CD4-positive, alpha-beta T cell treated with Interferon gamma for 1 hour (primary cell): ENCODE data around the gene REXO1.
"Not testable (repeated sequence)": the region's sequence is repeated elsewhere in the genome, so short reads cannot be mapped to it uniquely, and the experiment has no call there.

Experiments
- DNase-seq: peaks from one replicate; pipeline ENCODE4 v3.0.0-alpha.2; 2020

REXO1 gene

DNA sequence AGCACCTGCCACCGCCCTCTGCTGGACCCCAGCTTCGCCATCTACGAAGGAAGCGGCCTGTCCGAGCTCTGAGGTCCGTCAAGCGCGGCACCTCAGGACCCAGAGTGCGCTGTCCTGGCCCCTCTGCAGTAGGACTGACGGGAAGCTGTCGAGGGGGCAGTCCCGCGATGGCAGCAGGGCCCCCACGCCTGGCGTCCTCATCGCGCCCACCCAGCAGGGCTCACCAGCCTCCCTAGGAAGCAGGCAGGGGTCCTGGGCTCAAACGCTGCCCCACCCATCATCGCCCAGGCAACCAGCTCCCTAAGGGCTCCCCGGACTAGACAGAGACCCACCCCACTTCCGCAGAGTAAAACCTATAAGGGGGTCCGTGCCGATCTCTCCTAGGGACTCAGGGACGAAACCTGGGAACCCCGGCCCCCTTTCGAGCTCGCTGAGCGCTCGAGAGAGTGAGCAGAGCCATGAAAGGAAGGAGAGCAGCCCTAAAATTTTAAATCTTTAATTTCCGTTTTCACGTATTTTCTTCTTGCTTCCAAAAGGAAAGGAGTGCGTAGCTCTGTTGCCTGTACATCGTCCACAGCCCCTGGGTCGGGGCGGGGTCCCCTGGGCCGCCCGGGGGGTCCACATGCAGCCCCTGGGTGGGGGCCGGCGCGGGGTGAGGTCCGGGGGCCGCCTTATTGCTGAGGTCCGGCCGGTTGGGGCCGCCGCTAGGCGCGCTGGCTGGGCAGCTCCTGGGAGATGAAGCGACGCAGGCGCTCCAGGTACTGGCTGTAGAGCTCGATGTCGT is 28.4 kb upstream of the REXO1 start:
- DNase-seq: not testable (repeated sequence)

DNA sequence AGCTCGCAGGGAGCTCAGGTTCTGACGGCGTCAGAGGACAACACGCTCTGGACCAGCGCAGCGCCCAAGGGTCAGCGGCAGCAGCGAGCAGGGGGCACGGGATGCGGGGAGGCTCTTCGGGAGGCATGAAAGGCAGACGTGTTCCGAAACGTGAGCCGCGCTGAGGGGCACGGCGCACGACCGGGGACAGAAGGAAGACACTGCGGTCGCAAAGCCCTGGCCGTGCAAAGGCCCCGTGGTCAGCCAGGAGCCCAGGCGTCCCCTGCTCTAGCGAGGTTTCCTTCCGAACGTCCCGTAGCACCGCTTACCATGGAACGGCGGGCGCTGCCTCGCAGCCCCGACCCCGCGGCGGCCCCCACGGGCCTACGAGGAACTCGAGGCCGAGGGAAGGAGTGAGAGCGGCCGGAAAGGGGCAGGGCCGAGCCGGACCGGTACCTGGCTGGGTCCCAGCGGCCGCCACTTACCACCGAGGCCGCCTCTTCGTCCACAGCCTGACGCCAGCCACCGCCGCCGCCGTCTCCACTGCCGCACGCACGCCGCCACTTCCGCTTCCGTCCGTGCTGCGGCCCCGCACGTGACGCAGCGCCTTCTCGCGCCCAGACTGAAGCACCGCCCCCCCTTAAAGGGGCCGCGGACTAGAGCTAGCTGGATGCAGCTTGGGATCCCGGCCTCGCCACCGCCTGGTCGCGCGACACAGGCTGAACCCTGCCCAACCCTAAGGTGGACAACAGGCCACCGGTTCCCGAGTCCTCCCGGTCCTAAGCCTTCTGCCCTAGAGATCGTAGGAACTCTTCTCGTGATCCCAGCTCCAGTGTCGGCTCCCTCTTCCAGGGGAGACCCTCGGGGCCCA is 27.6 kb upstream of the REXO1 start:
- peak; percentile 86 for DNase-seq

DNA sequence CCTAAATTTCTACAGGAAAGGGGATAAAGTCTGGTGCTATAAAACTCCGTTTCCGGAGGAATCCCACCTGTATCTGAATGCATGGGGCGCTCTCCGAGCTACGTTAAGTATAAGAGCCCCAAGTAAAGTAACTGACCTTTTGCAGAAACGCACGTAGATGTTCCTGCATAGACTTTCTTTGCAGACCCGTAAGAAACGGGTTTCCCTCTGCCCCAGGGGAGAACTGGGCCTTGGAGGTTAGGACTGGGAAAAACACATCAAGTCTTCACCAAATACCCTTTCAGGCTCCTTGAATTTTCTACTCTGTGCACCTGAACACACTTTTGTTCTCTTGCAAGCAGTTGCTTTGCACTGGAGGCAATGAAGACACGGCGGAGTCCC is 27.0 kb upstream of the REXO1 start:
- DNase-seq: not testable (repeated sequence)

DNA sequence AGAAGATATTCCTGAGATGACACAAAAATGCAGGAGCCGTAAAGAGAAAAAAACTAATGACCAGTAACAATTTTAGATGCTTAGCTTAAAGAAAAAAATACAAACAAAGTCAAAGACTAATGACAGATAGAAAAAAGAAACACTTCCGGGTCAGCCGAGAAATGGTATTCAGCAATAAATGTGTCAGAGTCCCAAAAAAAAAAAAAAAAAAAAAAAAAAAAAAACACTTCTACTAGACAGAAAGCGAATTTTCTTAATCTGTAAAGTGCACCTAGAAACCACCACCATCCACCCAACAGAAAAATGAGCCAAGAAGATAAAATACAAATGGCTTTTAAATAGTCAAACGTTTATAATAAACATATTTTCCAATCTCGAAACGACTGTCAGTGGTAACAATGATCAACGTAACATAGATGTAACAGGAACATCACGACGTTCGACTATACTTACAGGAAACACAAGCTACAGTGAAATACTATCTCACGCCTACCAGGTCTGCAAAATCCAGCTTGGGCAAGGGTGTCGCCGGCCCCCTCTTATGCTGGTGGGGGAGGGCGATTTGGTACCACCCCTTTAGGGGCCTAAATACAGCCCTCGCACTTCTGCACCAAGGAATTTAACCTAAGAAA is 26.4 kb upstream of the REXO1 start:
- DNase-seq: no peak

DNA sequence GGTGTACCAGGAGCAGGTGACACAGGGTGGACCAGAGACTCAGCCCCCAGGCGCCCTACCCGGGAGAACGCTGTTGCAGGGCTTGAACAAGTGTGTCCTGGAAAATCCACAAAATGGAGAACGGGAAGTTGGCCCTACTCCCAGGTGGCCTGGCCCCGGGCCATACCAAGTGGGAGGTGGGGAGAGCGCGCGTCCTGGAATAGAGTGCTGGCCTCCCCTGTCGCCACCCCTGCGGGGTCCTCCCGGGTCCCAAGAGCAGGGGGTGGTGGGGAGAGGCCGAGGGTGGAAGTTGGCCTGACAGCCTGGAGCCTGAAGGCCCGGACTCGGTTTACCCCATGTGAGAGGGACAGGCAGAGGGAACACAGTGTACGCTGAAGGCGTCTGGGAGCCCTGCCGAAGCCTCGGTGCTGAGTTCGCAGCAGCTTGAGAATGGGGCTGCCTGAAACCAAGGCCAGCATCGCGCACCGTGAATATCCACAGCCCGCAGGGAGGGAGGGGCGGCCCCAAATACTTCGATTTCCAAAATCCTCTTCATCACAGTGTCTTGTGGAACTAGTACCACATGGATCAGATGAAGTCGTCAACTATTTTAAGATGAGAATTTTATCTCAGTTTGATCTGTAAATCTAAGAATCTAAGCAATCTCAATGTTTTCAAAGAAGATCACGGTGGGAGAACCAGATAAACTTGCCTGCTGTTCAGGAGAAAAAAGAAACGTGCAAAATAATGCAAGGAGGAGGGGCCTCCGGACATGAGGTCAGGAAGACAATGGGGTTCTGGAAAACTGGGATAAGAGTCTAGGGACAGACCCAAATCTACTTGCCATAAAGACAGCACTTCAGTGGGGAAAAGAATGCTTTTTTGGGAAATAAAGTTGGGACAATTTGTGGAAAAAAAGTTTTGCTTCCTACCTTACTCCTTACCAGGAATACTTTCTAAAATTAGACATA is 25.5 kb upstream of the REXO1 start:
- no peak for DNase-seq

DNA sequence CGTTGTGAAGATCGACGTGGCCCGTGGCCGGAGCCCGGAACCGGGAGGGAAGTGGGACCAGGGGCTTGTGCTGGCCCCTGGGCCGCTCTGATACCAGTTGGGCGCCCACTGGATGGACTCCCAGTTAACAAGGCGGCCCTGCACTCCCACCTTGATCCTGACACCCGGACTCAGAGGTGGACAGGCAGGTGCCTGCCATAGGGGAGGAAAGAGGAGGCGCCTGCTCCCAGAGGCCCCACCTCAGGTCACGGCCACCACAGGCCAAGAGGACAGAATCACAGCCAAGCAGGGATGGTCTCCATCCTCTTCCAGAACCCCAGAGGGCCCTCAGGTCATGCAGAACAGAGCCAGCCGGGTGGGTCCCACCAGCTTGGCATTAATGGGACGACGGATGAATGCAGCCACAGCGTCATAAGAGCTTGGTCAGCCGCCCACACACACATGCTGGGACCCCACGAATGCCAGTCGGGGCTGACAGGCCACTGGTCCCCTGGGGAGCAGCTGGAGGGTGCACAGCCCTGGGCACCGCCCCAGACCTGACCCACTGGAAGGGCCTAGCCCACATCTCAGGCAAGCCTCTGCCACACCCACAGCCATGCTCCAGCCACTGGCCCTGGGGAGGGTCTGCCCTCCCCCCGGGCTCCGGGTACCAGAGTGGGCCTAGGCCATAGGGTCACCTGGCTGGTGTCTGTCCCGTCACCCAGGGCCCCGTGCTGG is 24.7 kb upstream of the REXO1 start:
- DNase-seq: no peak

DNA sequence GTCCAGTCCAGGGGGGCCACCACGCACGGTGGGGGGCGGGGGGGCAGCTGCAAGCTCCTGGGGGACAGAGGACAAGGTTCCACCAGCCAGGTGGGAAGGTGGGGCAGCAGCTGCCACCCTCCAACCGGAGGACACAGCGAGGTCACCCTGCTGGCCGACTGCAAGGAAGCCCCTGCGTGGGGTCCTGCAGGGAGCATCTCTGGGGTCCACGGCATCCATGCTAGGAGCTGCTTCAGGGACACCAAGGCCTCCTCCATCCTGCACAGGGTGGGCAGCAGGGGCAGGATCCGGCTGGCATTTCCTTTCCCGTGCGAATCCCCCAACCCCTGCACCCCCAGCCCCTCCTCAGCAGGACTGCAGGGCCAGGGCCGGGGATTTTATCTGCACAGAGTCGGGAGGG is 23.3 kb upstream of the REXO1 start:
- no peak for DNase-seq

DNA sequence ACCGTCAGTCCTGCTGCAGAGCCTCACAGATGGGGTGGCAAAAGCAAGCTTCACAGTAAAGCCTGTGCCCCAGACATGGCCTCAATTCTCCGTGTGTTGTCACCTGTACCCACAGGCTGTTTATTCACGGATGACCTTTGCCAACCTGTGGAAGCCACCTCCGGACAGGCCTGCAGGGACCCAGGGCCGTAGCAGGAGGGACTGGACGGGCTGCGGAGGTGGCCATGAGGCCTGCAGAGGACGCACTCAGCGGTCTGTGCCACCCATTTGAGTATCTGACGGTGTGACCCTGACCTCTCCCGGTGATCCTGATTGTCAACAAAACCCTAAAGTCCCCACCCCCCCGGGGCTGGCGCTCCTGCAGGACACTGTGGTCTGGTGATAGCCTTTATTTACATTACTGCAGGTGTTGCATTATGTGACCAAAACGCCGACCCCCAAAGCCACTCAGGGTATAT is 22.9 kb upstream of the REXO1 start:
- DNase-seq: no peak

DNA sequence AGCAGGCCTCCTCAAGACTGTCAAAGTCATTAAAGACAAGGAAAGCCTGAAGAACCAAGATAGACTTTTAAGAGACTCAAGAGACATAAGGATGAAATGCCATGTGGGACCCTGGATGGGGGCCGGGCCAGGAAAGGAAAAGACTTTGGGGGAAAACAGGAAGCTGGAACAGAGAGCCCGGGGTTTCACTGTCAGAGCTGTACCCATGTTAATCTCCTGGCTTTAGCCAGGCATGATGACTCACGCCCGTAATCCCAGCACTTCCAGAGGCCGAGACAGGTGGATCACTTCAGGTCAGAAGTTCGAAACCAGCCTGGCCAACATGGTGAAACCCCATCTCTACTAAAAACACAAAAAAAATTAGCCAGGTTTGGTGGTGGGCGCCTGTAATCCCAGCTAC is 20.7 kb upstream of the REXO1 start:
- DNase-seq: no peak

DNA sequence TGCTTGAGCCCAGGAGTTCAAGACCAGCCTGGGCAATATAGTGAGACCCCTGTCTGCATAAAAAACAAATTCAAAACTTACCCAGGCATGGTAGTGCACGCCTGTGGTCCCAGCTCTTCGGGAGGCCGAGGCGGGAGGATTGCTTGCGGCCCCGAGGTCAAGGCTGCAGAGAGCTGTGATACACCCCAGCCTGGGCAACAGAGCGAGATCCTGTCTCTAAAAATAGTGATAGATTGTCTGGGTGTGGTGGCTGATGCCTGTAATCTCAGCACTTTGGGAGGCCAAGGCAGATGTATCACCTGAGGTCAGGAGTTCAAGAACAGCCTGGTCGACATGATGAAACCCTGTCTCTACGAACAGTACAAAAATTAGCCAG is 19.1 kb upstream of the REXO1 start:
- no peak for DNase-seq

DNA sequence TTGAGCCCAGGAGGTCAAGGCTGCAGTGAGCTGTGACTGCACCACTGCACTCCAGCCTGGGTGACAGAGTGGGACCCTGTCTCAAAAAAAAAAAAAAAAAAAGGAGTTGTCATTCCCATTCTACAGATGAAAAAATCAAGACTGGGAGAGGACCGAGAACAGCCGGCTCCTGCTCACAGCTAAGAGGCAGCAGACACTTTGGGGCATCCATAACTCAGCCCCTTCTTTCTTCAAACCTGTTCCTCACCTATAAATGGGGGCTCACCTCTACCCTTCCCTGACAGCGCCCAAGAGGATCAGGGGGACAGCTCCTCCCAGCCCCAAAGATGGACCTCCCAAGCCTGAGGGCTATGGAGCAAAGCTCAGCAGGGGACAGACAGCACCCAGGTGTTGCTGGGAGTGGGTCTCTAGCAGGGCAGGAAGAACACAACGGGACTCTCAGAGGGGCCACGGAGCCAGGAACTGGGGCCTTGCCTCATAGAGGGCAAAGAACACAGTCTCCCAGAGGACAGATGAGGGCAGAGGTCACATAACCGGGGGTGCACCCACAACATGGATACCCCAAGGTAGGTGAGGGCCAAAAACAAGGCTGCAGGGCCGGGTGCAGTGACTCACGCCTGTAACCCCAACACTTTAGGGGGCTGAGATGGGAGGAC is 18.5 kb upstream of the REXO1 start:
- no peak for DNase-seq

DNA sequence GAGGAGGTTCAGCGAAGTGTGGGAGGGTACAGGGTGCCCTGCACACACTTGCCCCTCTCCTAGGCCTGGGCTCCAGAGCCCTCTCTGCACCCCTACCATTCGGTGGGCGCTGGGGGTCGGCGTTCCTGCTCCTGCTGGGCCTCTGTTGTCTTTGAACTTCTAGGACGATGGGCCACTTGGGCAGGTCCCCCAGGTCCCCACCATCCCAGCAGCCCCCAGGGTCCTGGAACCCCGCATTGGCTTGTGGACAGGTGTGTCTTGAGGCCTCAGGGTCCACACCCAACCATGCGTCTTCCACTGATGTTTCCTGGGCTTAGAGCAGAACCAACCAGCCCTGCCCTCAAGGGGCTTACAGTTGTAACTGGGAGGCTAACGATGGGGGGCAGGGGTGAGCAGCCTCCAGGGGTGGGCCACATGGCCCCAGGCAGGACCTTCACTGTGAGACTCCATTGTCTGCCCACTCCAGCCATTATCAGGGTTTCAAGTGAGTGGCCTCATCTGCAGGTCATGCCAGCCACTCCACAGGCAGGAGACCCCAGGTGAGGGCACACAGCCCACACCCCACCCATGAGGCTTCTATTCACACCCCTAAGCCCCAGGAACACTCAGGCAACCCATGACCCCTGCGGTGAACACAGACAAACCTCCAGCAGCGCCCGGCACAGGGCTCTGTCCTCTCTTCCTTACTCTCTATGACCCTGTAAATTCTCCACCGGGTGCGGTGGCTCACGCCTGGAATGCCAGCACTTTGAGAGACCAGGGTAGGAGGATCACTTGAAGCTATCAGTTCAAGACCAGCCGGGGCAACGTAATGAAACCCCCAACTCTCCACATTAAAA is 17.1 kb upstream of the REXO1 start:
- DNase-seq: no peak

DNA sequence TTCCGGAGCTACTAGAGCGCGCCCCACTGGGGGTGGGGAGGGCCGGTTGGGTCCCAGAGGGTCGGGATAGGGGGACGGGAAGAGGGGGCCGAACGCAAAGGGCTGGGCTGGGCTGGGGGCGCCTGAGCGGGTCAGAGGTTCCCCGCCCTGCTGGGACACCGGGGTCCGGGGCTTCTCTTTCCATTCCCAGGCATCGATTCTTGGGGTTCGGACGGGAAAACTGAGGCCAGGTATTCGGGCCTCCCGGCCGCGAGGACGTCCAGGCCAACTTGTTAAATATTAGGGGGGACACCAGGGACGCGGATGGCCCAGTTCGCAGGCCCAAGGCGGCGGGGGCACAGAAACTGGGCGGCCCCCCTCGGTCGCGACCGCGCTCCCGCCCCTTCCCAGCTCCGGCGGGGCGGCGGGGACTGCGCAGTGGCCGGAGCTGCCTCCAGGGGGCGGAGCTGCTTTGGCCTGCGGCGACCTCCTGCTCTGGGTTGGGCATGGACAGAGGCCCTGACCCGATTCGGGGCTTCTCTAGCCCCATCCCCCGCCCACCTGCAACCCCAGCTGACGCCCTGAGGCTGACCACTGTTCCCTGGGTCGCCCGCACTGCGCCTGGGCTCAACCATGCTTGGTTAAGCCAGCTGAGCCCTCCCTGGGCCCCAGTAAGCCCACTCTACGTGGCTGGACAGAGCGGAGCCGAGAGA is 16.3 kb upstream of the REXO1 start:
- DNase-seq: peak; percentile 71

DNA sequence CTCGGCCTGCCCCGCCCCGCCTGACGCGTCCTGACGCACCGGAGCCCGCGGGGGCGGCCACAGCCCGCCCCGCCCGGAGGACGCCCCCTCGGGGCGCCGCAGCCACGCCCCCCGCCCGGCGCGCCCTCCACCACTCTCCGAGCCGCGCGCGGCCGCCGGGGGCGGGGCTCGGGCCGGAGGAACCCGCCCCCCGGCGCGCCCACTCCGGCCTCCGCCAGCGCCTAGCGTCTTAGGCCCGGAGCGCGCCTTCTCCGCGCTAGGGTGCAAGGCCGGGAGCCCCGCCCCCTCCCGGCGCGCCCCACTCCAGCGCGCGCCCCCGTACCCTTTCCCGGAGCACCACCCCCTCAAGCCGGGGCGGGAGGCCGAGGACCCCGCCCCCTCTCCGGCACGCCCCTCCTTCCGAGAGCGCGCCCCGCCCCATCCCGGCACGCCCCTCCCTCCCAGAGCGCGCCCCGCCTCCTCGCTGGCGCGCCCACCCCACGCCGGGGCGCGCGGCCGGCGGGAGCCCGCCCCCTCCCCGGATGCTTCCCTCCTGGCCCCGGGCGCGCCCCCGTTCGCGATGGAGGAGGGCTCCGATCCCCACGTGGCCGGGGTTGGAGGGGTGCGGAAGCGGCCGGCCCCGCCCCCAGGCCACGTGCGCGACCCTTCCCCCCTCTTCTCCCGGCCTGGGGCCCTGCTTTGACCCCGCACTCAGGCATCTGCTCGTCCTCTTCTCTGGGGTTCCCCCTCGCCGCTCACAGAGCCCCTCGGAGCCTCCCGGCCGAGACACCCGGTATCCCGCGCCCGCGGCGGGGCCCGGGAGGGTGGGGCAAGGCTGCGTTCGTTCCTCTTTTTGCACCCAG is 15.6 kb upstream of the REXO1 start:
- DNase-seq: peak; percentile 91

DNA sequence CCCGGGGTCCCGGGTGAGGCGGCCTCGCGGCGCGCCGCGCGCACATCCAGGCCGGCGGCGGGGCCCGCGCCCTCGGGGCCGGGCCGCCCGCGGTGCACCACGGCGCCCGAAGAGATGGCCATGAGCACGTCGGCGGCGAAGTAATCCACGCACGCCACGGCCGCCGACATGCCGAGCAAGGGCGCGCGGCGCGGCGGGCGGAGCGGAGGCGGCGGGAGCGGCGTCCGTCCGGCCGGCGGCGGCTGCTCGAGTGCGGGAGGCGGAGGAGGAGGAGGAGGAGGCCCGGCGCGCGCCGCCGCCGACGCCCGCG is 15.0 kb upstream of the REXO1 start, which contains the start of gene KLF16:
Gene KLF16 (minus strand): TSS at position 252 of the 310 bp plus-strand sequence. CDS start 82 bp downstream, at position 170.
- no peak for DNase-seq

DNA sequence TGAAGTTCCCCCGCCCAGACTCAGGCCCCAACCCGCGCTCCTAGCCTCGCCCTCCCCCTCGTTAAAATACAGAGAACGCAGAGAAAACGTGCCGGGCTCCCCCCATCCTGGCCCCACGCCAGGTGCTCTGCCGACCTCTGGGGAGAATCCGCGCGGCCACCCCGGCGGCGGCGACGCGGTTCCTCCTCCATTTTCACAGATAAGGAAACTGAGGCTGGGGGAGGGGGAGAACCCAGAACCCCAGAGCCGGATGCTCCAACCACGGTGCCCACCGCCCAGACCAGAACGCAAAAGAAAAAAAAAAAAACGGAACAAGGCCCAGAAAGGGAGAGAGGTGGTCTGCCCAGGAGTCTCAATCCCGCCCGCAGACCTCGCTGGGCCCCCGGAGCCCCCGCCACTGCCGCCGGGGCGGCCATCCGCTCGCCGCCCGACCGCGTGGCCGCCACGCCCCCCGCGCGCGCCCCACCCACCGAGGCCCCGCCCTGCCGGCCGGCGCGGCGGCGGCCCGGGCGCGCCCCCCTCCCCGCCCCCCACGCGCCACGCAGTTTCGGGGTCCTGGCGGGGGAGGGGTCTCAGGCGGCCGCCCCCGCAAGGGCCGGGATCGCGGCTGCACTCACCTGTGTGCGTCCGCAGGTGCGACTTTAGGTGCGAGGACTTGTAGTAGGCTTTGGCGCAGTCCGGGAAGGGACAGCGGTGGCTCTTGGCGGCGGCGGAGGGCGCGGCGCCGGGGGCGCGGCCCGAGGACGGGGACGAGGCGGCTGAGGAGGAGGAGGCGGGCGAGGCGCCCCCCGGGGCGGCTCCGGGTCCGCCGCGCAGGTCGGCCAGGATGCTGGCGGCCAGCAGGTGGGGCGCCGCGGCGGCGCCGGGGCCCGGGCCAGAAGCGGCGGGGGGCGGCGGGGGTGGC is 14.4 kb upstream of the REXO1 start:
- peak; percentile 54 for DNase-seq

DNA sequence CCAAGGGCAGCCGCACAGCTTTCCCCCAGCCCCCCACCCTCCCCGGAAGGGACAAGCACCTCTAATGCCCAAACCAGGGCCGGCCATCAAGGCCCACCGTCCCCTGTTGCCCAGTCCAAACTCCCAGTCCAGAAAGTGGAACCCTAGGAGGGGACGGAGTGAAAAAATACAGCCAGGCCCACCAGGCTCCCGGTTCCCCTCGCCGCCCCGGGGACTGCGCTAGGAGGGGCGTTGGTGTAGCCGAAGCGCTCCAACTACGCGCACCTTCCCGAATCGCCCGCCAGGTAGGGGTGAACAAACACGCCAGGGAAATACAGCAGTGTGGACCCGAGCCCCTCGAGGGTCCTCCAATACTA is 13.8 kb upstream of the REXO1 start:
- DNase-seq: no peak

DNA sequence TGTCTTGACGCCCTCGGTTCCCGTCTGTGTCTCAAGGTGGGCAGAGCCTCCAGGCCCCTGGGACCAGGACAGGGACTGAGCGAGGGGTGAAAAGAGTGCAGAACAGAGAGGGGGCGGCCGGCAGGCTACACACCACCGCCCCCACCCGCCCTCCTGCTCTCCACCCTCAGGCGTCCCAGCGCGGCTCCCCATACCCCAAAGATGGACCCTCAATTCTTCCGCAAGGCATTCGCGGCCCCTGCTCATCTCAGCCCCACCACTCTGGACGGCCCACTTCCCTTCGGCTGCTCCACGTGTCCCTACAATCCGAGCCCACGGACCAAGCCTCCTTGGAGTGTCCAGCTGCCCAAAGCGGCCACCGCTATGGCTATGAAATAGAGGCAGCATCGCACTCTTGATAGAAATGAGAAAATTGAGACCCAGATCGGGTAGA is 13.3 kb upstream of the REXO1 start:
- no peak for DNase-seq
